GM18517 (cell line): Measurements from ENCODE around the gene HORMAD2.

Source experiments
- ATAC-seq: cut with Tn5 transposase; IDR thresholded peaks from one replicate; pipeline ENCODE4 v1.9.1; 2021; ENCODE audit warnings: mild to moderate bottlenecking, moderate library complexity; ENCODE audit not compliant: unreplicated experiment

HORMAD2 gene

DNA sequence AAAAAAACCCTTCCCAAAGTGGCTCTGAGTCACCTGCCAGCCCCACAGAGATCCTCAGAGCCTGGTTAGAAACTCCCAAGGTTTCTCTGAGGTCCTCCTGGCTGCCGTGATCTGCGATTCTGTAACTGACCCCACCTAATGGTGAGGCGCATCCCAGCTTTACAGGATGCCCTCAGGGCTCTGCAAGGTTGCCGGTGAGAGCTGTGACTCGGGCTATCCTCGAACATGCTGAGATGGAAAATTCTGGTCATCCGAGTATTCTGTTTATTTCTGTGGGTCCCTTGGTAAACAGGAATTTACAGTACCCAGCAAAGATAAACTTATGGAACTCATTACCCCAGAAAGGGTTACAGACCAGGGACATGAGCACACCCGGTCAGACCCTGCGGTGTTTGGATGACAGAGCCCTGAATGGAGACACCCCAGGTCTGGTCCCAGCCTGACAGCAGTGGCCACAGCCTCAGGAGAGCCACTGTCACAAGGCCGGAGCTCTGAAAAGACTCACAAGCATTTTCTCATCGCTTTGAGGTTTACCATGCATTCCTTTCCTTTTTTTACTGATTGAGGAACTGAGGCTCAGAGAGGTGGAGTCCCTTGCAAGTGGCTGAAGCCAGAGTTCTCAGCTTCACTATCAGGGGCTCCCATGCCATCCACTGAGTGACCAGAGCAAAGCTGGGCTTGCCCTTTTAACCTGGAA, 144.0 kb downstream of the HORMAD2 start:
- no peak for ATAC-seq

DNA sequence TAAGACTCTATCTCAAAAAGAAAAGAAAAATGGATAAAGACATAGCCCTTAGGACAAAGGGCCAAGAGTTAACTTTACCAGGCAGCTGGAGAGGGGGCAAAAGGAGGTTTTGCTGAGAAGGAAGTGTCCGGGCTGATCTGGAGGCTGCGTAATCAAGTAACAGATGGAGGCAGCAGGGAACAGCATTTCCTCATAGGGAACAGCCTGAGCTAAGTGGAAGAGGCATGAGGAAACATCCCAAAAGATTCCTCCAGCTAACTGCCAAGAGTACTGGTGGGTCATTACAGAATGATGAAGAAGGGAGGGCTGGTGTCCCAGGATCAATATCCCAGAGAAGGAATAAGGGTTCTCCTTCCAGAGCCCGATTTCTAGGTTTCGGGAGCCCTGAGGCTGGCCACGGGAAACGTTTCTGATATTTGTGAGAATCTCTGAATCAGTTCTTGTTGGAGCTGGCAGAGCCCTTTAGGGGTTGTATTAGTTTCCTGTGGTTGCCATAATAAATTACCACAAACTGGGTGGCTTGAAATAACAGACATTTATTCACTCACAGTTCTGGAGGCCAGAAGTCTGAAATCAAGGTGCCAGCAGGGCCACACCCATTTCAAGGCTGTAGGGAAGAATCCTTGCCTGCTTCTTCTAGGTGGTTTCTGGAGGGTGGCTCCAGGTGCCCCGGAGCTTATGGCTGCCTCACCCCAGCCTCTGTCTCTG, 145.1 kb downstream of the HORMAD2 start:
- no peak for ATAC-seq

DNA sequence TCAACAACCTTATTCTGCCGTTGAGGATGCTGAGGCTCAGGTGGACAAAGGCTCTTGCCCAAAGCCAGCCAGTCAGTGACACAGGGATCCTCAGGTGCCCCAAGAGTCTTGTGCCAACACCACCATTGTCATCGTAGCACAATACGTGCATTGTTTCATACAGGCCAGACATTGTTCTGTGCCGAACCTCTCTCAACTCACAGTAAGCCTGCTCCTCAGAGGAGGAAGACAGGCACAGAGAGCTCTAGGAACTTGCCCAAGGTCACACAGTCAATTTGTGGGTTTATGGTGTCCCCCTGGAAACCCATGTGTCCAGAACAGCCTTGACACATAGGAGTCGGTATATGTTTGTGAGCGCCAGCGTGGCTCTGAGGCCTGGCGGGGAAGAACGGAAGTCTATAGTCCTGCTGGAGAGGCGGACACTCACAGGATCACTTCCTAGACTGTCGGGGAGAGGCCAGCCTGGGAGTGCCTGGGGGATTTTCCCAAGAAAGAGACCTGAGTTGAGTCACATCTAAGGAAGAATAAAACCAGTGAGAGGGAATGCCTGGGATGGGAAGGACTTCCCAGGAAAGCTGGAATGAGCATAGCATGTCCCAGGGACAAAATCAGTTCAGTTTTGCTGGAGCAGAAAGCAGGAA, 146.0 kb downstream of the HORMAD2 start:
- no peak for ATAC-seq
